GM19455 (cell line): ENCODE data around the gene APOBEC3B.
A peak's percentile ranks its signal among the peaks of the same experiment; 100 is the strongest.
"Not testable (repeated sequence)": the region's sequence is repeated elsewhere in the genome, so short reads cannot be mapped to it uniquely, and the experiment has no call there.

ENCODE experiments used
- ATAC-seq: cut with Tn5 transposase; IDR thresholded peaks from one replicate; pipeline ENCODE4 v1.9.1; 2021; ENCODE audit not compliant: unreplicated experiment

Gene APOBEC3B

DNA sequence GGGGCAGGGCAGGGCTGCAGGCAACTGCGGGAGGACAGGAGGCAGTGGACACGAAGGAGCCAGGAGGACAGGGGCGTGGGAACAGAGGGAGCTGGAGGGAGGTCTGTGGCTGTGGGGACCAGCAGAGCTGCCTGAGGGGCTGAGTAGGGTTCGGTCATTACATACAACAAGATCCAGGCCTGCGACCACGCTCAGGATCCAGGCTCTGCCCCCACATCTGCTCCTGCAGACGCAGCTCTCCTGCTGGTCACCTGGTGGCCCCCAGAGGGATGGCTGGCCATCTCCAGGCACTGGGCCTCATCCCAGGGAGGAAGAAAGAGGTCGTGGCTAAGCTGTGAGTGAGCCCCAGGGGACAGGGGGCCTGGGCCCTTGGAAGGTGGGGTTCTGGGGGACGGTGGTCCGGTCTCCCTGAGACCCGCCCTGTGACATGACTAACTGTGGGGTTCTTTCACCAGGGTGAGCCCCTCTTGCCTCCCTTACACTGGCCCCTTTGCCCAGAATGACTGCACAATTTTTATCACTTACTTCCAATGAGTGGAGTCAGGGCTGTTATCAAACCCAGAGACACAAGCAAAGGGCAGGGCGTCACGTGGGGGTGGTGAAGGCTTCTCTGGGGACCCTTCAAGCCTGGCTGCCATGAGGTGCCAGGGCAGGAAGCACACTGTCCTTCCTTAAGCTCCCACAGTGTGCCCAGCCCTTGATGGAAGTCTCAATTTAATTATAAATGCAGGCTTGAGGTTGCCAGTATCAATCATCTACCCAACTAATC lies 31.4 kb upstream of the APOBEC3B start:
- no peak for ATAC-seq

DNA sequence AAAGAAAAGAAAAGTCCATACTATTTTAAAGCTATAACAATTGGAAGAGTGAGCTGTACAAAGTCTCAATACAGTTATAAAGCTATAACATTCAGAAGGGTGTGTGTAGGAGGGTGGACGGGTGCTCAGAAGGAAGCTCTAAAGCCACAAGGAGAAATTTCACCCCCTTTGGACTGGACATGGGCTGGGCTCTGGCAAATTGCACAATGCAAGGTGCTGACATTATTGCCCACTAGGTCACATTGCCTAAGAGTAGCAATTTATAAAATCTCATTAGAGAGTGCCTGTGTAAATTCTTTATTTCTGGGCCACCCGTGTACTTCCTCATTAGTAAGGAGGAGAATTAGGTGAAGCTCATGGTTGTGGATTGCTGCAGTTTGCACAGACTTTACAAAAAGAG lies 30.4 kb upstream of the APOBEC3B start:
- no peak for ATAC-seq

DNA sequence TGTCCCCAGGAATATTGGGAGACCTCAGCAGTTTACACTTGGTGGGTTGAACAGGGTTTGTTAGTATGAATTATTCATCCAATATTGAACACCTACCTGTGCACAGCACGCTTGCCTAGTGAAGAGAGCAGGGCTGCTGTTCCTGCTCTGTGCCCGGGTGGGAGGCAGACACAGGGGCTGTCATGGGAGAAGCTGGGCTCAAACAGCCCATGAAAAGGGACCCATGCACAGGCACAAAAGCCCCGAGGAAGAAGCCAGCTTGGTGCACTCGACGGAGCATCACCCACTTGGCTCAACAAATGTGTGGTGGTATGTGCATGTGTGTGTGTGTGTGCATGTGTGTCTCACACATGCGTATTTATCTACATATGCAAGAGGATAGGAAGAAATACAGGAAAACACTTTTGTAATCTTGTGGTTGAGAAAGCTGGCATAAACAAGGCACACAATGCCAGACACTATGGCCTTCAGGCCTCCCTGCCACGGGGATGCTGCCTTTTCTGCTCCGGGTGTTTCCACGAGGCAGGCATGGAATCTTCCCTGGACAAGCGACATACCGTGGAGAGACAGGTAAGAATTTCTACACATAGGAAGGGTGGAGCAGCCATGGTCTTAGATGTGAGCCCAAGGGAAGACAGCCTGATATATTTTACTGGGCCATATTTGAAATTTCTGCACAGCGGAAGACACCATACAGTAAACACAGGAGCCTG lies 29.7 kb upstream of the APOBEC3B start:
- ATAC-seq = no peak

DNA sequence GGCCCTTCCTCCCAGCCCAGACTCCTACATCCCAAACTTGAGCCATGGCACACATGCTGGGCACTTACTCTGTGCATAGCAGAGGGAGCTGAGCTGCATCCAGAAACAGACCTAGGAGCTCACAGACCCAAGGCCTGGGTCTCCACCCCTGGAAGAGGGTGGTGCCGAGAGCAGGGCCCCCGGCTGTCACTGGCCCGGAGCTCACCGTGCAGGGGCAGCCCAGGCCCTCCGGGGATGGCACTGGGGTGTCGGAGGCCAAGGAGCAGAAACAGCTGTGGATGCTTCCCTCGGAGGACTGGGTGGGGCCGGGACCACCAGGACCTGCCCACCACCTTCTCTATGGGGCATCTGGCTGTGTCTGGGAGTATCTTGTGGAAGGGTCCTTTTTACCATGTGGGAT lies 29.1 kb upstream of the APOBEC3B start:
- ATAC-seq = no peak

DNA sequence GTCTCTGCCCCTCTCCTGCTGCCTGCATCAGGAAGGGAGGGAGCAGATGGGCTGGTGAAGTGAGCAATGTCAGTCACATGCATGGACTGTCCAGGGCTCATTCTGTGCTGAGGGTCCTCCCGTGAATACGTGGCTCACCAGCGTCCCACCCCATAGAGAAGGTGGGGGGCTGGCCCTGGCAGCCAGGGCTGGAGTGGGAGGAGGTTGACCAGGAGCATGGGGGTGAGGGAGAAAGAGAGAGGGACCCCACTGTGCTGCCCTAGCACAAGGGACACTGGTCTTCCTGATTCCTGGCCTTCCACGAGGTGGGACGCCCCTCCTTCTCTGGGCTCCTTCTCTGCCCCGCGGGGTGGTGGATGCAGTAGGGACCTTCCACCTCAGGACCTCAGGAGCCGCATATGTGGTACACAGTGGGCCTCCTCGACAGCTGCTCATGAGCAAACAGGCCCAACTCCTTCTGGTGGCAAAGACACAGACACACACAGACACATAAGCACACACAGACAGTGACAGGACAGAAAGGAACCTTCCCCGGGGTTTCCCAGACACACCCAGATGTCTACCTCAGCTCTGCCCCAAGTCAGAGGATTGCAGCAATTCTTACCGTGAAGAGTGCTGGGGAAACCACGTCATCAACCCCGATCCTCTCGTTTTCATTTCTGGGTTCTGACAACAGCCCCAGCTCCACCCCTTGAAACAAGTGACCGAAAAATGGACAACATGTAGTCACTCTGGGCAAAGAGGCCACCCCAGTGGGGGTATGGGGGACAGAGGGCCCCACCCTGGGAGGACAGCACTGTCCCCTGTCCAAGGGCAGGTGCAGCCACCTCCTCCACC lies 28.4 kb upstream of the APOBEC3B start:
- ATAC-seq = peak; percentile 87

DNA sequence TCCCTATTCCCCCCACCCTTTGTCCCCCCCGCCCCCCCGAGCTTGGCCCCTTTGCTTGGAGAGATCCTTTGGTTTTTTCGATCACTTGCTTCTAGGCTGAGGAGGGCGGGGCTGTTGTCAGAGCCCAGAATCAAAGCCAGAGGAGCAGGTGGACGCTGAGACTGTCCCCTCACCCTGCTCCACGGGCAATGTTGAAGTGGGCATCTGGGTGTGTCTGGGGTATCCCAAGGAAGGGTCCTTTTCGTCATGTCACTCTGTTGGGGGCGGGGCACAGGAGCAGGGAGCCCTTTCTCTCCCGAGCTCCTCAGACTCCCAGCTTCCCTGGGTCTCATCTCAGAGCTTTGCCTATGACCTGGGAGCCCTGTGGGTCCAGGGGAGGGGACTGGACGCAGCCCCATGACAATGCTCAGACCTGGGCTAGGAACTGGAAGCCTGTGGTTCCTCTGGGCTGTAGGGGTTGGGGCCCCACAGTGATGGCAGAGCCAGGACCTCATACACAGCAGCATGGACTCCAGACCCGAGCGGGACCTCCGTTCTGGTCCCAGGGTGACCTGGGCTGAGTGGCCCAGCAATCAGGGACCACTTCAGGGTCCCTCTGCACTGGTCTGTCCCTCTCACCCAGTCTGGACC lies 27.6 kb upstream of the APOBEC3B start:
- peak; percentile 6 for ATAC-seq

DNA sequence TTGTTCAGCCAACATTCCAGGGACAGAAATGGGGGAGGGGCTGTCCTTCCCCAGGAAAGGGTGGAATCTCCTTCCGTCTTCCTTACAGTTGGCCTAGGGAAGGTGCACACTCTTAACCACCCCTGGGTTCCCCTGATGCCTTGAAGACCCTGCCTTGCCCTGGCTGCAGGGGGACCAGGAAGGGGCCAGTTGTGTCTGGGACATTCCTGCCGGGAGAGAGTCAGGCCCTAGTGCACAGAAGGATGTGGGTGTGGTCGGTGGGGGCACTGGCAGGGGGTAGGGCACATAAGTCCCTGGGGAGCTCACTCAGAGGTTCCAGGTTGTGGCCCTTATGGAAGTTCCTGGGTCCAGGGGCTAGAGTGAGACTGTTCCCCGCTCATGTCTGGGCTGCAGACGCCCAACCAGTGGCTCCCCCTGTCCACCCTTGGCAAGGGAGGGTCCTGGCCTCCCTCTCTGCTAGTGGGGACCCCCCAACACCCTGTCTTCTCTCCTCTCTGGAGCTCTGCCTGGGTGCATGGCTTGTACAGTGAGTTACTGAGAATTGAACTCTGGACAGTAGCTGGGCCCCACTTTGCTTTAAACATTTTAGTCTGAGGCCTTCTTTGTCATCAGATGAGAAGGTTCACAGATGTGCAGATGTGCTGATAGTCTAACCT lies 26.8 kb upstream of the APOBEC3B start:
- ATAC-seq = no peak

DNA sequence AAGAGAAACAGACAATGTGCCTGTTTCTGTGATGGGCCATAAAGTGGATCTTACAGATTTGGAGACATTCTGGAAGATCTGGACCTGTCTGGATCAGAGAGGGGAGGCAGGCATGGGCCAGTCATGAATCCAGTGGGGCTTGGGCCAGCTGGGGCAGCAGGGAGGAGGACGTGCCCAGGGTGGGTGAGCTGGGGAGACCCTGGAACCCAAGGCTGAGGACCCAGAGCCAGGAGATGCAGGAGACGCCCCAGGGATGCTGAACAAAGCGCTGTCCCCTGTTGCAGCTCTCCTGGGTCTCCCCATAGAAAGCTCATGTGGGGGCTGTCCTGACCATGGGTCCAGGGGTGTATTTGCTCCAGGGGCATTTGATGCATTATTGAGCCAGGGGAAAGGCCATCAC lies 26.2 kb upstream of the APOBEC3B start:
- ATAC-seq = no peak

DNA sequence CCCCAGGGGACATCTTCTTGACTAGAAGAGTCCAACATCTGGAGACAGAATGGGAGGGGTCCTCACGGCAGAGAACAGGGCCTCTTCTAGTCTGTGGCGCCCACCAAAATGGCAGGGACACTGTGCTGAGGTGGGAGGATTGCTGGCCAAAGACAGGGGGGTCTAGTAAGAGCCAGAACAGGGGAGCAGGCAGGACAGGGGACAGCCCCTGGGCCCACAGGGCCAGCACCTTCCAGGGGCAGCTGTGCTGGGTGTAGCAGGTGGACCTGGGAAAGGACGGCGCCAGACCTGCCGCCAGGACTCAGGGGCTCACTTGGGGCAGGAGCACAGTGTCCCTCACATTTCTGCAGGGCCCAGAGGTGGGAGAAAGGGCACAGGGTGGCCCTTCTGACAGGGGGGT lies 25.6 kb upstream of the APOBEC3B start:
- ATAC-seq = no peak

DNA sequence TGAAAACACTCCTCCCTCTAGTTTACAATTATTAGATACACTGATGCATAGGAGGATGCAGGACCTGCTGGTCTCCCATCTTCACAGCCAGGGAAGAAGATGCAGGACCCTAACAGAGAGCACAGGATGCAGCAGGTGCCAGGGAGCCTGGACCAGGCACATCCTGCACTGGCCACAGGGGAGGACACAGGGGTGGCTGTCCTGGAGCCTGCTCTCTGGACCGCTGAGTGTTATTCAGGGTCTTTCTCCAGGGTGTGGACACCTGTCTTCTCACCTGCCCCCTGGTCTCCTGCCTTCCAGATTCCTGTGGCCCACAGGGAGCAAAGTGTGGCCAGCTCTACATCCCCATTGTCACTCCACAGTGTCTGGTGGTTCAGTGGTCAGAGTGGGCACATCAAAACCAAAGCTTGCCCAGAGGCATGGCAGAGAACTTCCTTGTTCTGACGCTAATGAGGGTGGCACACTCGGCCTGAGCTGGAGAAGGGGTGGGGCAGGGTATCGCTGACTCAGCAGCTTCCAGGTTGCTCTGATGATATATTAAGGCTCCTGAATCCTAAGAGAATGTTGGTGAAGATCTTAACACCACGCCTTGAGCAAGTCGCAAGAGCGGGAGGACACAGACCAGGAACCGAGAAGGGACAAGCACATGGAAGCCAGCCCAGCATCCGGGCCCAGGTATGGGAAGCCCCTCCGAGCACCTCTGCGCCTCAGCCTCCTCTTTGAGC lies 24.9 kb upstream of the APOBEC3B start, which contains the start of gene APOBEC3A:
Gene APOBEC3A (plus strand): TSS at position 564 of the 725 bp plus-strand sequence. CDS start 83 bp downstream, at position 647.
- no peak for ATAC-seq

DNA sequence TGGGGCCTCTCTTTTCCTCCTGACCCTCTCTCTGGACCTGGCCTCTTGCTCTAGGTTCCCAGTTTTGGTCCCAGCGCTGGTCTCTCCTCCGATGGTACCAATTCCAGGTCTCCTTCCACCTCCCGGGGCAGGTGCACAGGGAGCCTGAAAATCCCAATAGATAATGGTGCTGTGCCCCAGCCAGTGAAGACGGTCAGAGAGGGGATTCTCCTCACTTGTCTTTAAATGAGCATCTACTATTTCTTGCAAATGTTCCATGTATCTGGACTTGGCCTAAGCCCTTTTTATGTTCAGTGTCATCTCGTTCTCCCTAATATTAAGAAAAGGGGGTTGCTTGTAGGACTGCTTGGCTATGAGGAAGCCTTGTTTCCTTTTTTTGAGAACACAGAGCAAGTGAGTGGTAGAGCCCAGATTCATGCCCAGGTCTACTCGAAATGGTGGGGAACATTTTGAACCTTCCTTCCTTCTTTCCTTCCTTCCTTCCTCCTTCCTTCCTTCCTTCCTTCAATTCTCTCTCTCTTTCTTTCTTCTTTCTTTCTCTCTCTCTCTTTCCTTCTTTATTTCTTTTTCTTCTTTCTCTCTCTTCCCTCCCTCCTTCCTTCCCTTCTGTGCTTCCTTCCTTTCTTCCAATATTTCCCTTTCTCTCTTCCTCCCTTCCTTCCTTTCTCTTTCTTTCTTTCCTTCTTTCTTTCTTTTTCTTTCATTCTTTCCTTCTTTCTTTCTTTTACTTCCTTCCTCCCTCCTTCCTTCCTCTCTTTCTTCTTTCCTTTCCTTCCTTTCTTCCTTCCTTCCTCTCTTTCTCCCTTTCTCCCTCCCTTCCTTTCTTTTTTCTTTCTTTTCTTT lies 24.1 kb upstream of the APOBEC3B start:
- no peak for ATAC-seq

DNA sequence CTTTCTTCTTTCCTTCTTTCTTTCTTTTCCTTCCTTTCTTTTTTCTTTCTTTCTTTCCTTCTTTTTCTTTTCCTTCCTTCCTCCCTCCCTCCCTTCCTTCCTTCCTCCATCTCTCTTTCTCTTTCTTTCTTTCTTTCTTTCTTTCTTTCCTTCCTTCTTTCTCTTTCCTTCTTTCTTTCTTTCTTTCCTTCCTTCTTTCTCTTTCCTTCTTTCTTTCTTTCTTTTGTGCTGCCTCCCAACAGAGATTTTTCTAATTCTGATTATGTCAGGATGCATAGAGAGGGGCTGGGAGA lies 23.6 kb upstream of the APOBEC3B start:
- ATAC-seq = not testable (repeated sequence)

DNA sequence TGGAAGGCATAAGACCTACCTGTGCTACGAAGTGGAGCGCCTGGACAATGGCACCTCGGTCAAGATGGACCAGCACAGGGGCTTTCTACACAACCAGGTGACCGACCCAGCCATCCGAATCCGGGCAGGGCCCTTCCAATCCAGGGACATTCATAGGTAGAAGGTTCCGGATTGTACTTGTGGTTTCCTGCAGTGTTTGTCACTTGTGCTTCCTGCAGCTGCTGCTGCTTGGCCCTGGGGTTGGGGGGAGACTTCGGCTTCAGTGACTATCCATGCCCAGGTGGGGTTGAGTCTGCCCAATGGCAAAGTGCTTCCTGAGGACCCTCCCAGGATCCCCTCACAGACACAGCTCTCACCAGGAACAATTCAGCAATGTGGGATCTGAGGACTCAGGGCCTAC lies 22.6 kb upstream of the APOBEC3B start:
- ATAC-seq = no peak

DNA sequence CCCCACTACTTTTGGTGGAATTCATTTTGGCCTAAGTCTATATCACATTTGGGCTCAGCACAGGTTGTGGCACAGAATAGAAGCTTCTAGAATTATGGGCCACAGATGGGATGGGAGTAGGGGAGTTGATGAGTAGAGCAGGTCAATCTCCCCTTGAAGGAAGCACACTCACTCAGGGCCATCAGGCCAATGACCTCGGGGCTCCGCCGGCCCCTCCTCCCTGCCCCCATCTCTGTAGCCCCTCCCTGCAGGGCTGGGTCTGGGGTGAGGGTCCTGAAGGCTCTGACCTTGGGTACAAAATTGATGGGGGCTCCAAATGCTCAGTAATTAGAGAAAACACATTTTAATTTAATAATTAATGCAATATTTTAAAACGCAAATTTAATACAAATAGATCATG lies 21.5 kb upstream of the APOBEC3B start:
- ATAC-seq = not testable (repeated sequence)

DNA sequence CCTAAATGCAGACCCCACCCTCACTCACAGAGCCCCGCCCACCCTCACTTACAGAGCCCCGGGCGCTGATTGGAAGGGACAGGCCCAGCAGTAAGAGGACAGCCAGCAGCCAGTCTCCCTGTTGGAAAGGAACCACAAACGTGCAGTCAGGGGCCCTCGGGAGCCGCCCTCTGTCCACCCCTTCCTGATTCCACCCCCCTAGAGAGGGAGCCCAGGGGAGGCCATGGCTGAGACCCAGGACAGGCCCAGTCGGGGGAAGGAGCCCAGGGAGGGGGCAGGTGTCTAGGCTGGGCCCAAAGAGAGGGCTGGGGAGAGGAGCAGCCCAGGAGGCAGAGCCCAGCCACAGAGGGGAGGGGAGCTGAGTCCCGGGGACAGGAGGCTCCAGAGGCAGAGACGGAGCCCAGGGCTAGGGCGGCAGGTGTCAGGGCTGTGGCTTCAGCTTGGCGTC lies 18.8 kb upstream of the APOBEC3B start:
- ATAC-seq = not testable (repeated sequence)

DNA sequence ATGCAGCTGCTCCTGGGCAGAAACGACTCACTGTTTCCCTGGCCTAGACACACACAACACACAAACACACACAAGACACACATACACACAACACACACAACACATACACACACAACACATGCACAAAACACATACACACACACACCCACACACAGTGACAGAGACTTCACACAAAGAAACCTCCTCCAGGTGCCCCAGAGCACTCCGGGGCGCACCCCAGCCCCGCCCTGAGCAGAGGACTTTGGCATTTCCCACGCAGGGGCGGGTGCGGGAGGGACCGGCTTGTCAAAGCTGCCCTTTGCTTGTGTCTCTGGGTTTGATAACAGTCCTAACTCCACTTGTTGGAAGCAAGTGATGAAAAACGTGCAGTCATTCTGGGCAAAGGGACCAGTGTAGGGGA lies 18.3 kb upstream of the APOBEC3B start:
- ATAC-seq = no peak

DNA sequence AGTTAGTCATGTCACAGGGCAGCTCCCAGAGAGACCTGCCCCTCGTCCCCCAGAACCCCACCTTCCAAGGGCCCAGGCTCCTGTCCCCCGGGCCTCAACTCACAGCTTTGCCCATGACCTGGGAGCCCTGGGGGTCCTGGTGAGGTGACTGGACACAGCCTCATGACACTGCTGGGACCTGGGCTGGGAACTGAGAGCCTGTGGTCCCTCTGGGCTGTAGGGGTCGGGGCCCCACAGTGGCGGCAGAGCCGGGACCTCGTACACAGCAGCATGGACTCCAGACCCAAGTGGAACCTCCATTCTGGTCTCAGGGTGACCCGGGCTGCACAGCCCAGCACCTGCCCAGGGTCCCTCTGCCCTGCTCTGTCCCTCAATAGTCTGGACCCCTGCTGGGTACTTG lies 17.8 kb upstream of the APOBEC3B start:
- no peak for ATAC-seq

DNA sequence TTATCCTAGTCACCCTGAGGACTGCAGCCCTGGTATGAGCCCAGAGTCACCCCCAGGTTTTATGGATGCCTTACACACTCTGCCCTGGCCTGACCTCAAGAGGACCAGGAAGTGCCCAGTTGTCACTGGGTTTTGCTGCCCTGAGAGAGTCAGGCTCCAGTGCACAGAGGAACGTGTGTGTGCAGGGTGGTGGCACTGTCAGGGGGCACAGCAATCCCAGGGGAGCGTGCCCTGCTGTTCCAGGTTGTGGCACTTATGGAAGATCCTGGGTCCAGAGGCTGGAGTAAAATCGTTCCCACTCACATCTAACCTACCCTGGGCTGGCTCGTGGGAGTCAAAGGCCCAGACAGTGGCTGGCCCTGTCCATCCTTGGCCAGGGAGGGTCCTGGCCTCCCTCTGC lies 17.2 kb upstream of the APOBEC3B start:
- ATAC-seq = no peak
